ENCODE results near the gene DACH1. TPM values are rescaled to one million over a fixed set of nuclear protein-coding genes. Genes with fewer than 3 reads are reported as not detected.
A peak's percentile ranks its signal among the peaks of the same experiment; 100 is the strongest.

DACH1 gene
- total RNA-seq, 4 donors from 2014 or later: 0.98 to 1.6 (median 1.0) TPM

GRCh38 chr13:71408416-71408815 lies 458.6 kb downstream of the DACH1 start:
- DNase-seq (no peak), ATAC-seq (no peak)
- Histone ChIP-seq H3K4me1 (no peaks in the 10 kb centered on the region), H3K9me3 (no peaks in the 10 kb centered on the region), H3K27ac (no peak overlapping the region), H3K36me3 (no peaks in the 10 kb centered on the region), H3K27me3 (no peaks in the 10 kb centered on the region), H3K4me3 (no peak overlapping the region)
- intact Hi-C loops (cut with DNase I; ENCODE audit: low total_unique reads): no loop called here
- TF ChIP-seq POLR2A (IDR thresholded peaks at IDR 0.05) (no peak), CTCF (IDR thresholded peaks at IDR 0.05 in 4 of 5, conservative IDR thresholded peaks at IDR 0.05 in 1 of 5) (no peak)
- in situ Hi-C loops (cut with MboI; ENCODE audit: low sequenced_read_pairs in 4 of 4): no loop called here

- intact Hi-C loops (cut with DNase I; ENCODE audit: low total_unique reads) (no loop called here), in situ Hi-C loops (cut with MboI; ENCODE audit: low sequenced_read_pairs in 4 of 4) (no loop called here)
- H3K4me3 ChIP-seq: no peak overlapping the region
- H3K27ac ChIP-seq: no peak overlapping the region
- H3K27me3 ChIP-seq: no peaks in the 10 kb centered on the region
- TF ChIP-seq CTCF (IDR thresholded peaks at IDR 0.05 in 4 of 5, conservative IDR thresholded peaks at IDR 0.05 in 1 of 5): no peak
- no peak for TF ChIP-seq POLR2A (IDR thresholded peaks at IDR 0.05)
- H3K36me3 ChIP-seq: no peaks in the 10 kb centered on the region
- DNase-seq (no peak), ATAC-seq (no peak)
- no peaks in the 10 kb centered on the region for H3K4me1 ChIP-seq
- no peaks in the 10 kb centered on the region for H3K9me3 ChIP-seq
Observed at GRCh38 chr13:71399631-71400215, 467.3 kb downstream of the DACH1 start.

GRCh38 chr13:71396149-71396548 lies 470.9 kb downstream of the DACH1 start:
- H3K4me3 ChIP-seq: no peak overlapping the region
- in situ Hi-C loops (cut with MboI; ENCODE audit: low sequenced_read_pairs in 4 of 4): no loop called here
- intact Hi-C loops (cut with DNase I; ENCODE audit: low total_unique reads): no loop called here
- no peaks in the 10 kb centered on the region for H3K27me3 ChIP-seq
- H3K9me3 ChIP-seq: no peaks in the 10 kb centered on the region
- ATAC-seq (no peak), DNase-seq (no peak)
- H3K36me3 ChIP-seq: no peaks in the 10 kb centered on the region
- H3K27ac ChIP-seq: no peak overlapping the region
- TF ChIP-seq CTCF (IDR thresholded peaks at IDR 0.05 in 4 of 5, conservative IDR thresholded peaks at IDR 0.05 in 1 of 5) (no peak), POLR2A (IDR thresholded peaks at IDR 0.05) (no peak)
- H3K4me1 ChIP-seq: no peaks in the 10 kb centered on the region

GRCh38 chr13:71395053-71395452 lies 472.0 kb downstream of the DACH1 start:
- Histone ChIP-seq H3K27me3 (no peaks in the 10 kb centered on the region), H3K4me1 (no peaks in the 10 kb centered on the region), H3K27ac (peak overlapping the region in 1 of 4 donors; percentile 13), H3K4me3 (peak overlapping the region in 2 of 4 donors; percentile 4 to 27), H3K9me3 (no peaks in the 10 kb centered on the region), H3K36me3 (no peaks in the 10 kb centered on the region)
- TF ChIP-seq CTCF (IDR thresholded peaks at IDR 0.05 in 4 of 5, conservative IDR thresholded peaks at IDR 0.05 in 1 of 5): no peak
- TF ChIP-seq POLR2A (IDR thresholded peaks at IDR 0.05): no peak
- intact Hi-C loops (cut with DNase I; ENCODE audit: low total_unique reads) (no loop called here), in situ Hi-C loops (cut with MboI; ENCODE audit: low sequenced_read_pairs in 4 of 4) (no loop called here)
- ATAC-seq (no peak), DNase-seq (no peak)

- no peak overlapping the region for H3K4me3 ChIP-seq
- in situ Hi-C loops (cut with MboI; ENCODE audit: low sequenced_read_pairs in 4 of 4) (no loop called here), intact Hi-C loops (cut with DNase I; ENCODE audit: low total_unique reads) (no loop called here)
- no peak for TF ChIP-seq CTCF (IDR thresholded peaks at IDR 0.05 in 4 of 5, conservative IDR thresholded peaks at IDR 0.05 in 1 of 5)
- TF ChIP-seq POLR2A (IDR thresholded peaks at IDR 0.05): no peak
- no peak overlapping the region for H3K27ac ChIP-seq
- no peak for ATAC-seq
- no peaks in the 10 kb centered on the region for H3K27me3 ChIP-seq
- H3K4me1 ChIP-seq: no peaks in the 10 kb centered on the region
- DNase-seq: no peak
- no peaks in the 10 kb centered on the region for H3K9me3 ChIP-seq
- H3K36me3 ChIP-seq: no peaks in the 10 kb centered on the region
Observed at GRCh38 chr13:71394176-71394575, 472.8 kb downstream of the DACH1 start.
